ENCODE measurements around the gene DNAL4.

DNAL4 gene

DNA sequence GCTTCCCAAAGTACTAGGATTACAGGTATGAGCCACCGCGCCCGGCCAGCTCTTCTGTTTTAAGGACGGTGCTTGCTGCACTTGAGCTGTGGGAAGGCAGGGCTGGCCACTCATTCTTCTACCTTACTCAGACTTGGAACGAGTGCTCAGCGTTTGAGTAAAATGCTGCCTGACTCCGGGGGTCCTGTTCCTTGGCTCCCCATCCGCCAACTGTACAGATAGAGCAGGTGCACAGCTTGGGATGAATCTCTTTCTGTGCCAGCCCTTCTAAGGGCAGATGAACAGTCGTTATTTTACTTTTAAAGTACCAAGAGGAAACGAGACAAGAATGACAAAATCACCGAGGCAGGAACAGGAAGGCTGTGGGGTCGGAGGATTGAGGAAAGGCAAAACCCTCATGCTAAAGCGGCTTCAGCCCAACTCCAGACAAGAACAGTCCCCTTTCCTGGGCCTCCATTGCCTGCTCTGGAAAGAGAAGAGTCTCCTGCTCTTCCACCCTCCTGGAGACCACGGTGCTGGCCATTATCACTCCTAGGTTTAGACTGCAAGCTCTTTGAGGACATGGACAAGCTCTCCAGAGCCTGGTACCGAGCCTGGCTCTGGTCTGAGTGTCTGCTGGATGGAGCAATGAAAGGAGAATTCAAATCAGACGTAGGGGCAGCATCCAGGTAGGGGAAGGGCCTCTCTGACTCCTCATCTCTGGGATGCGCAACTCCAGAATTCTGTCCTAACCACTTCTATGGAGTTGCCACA, 37.1 kb downstream of the DNAL4 start:
- no peak for DNase-seq

DNA sequence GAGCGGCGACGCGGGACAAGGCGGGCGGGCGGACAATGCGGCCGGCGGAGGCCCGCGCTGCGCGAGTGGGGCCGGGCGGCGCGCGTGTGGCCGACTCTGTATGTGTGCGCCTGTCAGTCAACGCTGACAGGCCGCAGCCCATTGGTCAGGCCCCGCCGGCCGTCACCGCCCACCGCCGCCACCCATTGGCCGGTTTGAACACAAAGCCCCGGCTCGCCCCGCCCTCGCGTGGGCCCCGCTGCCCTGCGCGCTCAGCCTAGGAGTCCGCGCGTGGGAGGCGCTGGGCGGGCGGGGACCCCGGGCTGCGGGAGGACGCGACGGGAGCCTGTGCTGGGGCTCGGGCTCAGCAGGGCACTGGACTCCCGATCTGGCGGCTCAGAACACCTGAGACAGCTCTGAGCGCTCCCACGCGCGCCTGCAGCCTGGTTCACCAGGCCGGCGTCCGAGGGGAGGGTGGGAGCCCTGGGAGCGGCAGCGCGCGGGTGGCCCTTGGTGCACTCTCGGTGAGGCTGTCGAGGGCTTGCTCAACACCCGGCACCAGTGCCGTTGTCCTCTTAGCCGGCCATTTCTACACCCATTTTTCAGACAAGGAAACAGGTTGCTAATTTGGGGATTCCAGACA, 37.9 kb downstream of the DNAL4 start, which contains the start of gene SUN2:
TSS of gene SUN2 (minus strand) at position 88 of the 622 bp plus-strand sequence. CDS start 3,370 bp downstream, outside the sequence.
- DNase-seq: peak; percentile 95

DNA sequence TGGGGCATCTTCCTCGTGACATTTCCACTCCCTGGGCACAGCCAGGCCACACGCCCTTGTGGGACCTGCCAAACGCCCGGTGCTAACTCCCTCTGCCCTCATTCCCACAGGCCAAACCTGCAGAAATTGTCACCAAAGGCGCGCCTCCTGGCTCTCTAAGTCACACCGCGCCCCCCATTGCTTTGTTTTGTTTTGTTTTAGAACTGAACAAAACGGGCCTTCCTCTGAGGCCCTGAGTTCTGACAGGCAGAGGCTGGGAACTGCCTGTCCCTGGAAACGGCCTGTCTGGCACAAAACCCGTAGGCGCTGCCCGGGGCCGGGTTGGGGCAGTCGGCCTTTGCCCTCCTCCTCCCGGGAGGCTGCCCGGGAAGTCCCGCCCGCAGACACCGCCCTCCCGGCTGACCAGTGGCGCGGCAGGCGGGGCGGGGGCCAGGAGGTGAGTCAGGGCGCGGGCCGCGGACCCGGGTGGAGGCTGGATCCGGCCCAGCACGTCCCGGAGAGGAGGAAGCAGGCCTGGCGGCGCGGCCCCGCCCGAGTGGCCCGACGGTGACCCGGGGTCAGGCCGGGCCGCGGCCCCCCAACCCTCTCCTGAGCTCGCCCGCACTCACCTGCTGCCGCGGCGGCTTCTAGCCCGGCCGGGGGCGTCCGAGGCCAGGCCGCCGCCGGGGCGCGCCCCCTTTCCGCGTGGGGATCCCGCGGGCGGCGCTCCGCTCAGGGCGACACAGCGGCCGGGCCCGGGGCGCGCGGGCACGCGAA, 38.6 kb downstream of the DNAL4 start:
- DNase-seq: peak; percentile 85

GRCh38 chr22:38754751-38755154, 39.2 kb downstream of the DNAL4 start:
- peak; percentile 52 for DNase-seq

DNA sequence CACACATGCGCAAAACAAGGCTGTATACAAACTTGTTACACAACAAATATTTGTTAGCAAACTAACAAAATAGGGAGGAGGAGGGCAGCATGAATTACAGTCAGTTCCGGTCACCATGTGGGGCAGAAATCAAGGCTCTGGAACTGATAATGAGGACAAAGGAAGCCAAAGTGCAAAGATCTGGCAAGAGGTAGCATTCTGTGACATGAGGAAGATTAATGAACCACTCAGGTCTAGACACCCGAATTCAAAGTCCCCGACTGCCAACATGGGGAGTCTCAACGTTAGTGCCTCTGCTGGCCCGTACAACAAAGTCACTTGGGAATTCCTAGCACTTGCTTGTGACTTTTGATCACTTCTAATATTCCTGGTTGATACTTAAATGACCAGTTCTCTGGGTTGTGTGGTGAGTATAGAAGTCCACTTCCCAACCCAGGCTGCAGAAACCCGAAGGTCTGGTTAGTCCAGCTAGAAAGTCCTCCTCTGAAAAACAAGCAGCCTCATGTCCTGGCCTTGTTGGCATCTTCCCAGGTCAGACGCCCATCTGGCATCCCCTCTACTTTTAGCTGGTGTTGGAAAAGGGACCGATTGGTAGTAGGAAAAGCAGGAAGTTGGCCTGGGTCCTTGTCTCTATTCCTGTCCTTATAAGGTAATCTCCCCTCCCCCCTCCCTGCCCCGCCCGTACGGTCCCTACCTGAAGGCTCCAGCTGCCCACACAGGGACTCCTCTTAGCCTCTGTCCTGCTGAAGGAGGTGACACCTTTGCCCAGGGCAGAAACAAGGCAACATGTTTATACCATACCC, 39.8 kb downstream of the DNAL4 start:
- peak; percentile 78 for DNase-seq

DNA sequence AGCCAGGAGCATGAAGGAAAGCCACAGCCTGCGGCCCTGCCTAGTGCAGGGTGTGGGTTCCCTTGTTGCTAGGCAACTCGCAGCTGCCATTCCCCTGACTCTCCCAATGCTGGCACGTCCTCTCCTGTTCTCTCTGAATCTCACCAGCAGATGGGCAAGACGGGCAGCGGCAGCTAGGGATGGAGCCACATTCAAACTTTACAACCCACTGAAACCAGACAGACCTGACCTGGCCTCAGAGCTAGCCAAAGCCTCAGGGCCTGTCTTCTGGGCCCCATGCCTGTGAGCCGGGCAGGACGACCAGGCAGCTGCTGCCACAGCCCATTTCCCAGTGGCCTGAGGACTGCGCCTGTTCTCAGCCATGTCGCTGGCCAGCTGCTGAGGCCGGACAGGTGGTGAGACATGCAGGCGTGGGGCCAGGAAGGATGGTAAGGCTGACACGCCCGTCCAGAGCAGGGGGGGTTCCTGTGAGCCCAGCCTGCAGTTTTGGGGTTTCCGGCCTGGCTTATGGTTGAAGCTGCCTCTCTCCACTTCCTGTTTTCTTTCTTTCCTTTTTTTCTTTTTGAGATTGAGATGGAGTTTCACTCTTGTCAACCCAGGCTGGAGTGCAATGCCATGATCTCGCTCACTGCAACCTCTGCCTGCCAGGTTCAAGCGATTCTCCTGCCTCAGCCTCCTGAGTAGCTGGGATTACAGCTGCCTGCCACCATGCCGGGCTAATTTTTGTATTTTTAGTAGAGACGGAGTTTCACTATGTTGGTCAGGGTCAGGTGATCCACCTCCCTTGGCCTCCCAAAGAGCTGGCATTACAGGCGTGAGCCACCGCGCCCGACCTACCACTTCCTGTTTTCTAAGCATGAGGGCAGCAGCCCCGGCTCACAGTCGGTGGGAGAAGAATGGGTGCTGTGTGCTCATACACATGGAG, 42.3 kb downstream of the DNAL4 start:
- no peak for DNase-seq

GRCh38 chr22:38751066-38751421, 42.9 kb downstream of the DNAL4 start:
- DNase-seq: no peak

DNA sequence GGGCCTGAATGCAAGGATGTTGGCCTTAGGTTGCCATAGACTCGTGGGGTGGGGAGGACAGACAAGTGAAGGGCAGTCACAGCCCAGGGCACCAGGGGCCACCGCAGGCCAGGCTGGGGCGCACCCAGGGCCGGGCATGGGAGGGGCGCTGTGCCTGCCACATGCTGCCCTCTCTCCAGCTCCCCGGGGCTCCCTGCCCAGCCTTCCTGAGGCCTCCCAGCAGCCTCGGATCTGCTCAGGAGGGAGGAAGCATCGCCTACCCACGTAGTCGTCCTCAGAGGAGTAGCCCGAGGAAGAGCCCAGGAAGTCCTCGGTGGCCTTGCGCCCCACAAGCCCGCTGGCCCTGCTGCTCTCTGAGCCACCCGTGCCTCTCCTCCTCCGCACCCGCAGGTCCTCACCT, 43.3 kb downstream of the DNAL4 start:
- no peak for DNase-seq

- no peak for DNase-seq
Observed at GRCh38 chr22:38750104-38750503, 43.8 kb downstream of the DNAL4 start.

DNA sequence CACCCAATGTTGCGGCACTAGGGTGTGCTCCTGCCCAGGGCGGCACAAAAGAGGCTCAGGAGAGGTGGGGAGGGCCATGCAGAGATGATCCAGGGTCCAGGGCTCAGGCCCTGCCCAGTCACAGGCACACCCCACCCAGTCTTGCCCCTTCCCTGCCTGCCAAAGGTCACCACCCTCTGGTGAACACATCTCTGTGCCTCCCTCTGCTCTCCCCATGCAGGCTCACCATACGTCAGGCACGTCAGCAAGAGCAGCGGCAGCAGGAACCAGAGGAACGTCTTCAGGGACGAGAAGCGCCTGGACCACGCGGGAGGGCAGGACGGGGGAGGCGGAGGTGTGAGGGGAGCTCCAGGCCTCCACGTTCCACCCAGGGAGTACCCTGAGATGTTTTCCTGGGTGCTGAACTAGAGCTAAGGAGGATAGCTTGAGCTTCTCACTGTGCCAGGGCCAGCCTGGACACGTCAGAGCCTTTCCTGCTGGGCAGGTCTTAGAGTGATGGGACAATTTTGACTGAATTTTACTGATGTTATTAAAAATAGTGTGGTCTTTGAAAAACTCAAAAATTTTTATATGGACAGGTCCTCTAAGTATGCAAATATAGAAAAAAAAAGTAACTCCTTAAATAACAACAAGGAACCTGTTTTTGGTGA, 45.3 kb downstream of the DNAL4 start:
- no peak for DNase-seq

DNA sequence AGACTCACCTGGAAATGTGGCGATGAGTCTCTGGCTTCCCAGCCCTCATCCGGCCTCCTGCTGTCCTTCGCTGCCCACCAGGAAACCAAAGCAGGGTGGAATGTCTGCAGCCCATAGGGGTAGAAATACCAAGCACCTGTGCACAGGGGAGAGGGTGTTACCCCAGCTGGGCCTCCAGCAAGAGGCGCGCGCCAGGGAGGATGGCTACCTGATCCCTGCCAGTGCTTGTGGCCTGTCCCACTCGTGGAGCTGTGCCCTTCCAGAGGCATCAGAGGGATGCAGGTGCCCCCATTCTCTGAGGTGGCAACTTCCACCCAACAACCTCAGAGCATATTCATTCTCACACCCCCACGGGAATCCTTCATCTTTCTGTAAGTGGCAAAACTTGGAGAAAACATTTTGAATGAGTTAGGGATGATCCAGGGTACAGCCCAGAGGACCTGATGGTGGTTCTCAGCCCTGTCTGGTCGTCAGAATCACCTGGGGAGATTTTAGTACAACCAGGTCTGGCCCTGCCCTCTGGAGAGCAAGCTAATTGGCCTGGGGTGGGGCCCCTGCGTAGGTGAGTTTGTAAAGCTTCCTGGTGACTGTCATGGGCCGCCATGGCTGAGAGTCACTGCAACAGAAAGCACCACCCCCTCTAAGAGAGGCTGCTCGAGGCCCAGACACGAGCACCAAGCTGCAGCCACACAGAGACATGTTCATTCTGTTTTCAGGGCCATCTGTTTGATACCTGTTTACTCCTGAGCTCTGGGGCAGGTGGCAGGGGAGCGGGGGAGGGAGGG, 48.1 kb downstream of the DNAL4 start:
- no peak for DNase-seq

DNA sequence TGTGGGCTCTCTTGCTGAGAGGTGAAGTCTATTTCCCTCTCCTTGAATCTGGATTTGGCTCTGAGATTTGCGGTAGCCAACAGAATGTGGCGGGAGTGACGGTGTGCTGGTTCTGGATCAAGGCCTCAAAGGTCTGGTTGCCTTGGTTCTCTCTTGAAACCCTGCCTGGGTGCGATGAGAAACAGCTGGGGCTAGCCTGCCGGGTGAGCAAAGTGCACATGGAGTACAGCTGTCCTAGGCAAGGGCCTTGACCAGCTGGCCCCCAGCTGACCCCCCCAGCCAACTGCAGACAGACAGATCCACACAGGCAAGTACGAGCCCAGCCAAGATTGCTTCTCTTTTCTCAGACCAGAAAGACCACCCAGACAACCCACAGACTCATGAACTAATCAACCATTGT, 49.0 kb downstream of the DNAL4 start:
- no peak for DNase-seq

- DNase-seq: no peak
Observed at GRCh38 chr22:38742176-38742942, 51.6 kb downstream of the DNAL4 start.

DNA sequence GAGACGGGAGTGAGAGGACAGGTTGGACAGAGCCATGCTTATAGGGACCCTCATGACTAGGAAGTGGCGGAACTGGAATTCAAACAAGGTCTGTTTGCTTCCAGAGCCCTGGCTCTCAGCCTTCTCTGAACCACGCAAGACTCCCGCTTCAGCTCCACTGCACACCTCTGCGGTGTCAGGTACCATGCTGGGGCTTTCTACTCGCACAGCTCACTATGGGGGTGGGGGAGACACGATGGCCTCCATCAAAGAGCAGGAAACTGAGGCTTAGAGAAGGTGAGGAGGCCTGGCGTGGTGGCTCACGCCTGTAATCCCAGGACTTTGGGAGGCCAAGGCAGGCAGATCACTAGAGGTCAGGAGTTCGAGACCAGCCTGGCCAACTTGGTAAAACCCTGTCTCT, 52.4 kb downstream of the DNAL4 start:
- DNase-seq: no peak

GRCh38 chr22:38741166-38741565, 52.8 kb downstream of the DNAL4 start:
- no peak for DNase-seq

DNA sequence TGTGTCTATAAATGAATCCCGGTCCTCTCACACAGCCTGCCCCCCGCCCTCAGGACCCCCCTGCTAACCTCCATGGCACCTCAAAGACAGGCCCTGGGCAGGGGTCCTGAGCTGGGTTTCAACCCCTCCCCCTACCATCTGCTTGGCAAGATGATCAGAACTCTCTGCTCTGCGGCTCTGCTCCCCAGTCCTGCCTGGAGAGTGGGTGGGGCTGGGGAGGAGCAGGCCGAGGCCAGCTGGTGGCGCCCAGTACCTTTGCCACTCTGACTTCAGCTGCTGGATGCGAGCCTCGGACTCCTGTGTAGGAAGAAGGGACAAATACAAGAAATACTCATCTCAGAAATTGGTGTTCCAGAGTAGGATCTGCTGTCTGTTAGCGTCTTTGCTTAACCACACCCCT, 53.2 kb downstream of the DNAL4 start:
- DNase-seq: no peak

GRCh38 chr22:38740116-38740723, 53.7 kb downstream of the DNAL4 start:
- peak; percentile 36 for DNase-seq

DNA sequence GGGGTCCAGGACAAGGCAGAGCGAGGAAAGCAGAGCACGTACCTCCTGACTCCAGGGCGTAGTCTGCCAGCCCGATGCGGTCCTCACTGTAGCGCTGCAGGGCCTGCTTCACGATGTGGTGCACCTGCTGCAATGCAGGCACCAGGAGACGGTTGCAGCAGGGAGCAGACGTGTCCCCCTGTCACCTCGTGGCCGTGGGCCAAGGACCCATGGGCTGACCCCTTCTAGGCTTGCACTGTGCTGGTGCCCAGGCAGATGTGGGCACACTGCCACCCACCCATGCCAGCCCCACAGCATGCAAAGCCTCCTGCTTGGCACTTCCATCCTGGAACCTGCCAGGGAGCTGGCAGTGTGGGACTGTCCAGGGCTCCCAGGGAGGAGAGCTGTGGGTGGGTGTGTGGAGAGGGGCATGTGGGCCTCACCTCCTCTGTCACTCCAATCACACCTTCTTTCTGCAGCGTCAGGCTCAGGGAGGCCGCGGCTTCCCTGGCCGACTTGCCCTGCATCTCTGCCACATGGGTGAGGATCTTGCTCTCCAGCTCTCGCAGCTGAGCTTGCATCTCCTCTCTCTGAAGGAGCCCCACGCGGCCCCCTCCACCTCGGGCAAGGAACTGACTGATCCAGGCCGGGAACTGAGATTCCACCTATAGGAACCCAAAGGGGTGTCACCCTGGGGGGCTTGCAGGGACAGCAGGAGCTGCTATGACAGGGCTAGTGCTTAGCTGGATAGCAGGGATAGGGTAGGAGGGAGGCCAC, 54.5 kb downstream of the DNAL4 start:
- no peak for DNase-seq

All from midbrain (tissue), 1 donor.